Eye (tissue), 1 donor: ENCODE results near the gene NRP2.

Experiments used
- DNase-seq: peaks from one replicate; pipeline ENCODE4 v3.0.0-alpha.2; 2015

Gene NRP2

GRCh38 chr2:205660521-205661124, 21.7 kb upstream of the NRP2 start:
- peak; percentile 45 for DNase-seq

- no peak for DNase-seq
Measured at GRCh38 chr2:205661281-205661680, 21.0 kb upstream of the NRP2 start.

GRCh38 chr2:205662206-205662965, 19.9 kb upstream of the NRP2 start:
- no peak for DNase-seq

GRCh38 chr2:205665791-205666190, 16.5 kb upstream of the NRP2 start:
- no peak for DNase-seq

GRCh38 chr2:205670292-205670691, 12.0 kb upstream of the NRP2 start:
- no peak for DNase-seq

GRCh38 chr2:205673312-205673711, 9.0 kb upstream of the NRP2 start:
- no peak for DNase-seq

GRCh38 chr2:205675861-205676516, 6.3 kb upstream of the NRP2 start:
- peak; percentile 90 for DNase-seq

GRCh38 chr2:205678541-205679142, 3.7 kb upstream of the NRP2 start:
- DNase-seq, result no peak

- DNase-seq, result no peak
Measured at GRCh38 chr2:205679410-205680009, 2.8 kb upstream of the NRP2 start.

- DNase-seq, result peak; percentile 93
Measured at GRCh38 chr2:205680067-205680466, 2.2 kb upstream of the NRP2 start.

GRCh38 chr2:205680903-205681302, 1.4 kb upstream of the NRP2 start:
- no peak for DNase-seq

GRCh38 chr2:205681401-205682238, 681 bp upstream of the NRP2 start:
- peak; percentile 69 for DNase-seq

GRCh38 chr2:205682971-205683501, 735 bp downstream of the NRP2 start:
- peak; percentile 74 for DNase-seq

- DNase-seq, result peak; percentile 44
Measured at GRCh38 chr2:205683502-205684367, 1.4 kb downstream of the NRP2 start.

GRCh38 chr2:205684871-205685313, 2.6 kb downstream of the NRP2 start:
- DNase-seq, result peak; percentile 81

- no peak for DNase-seq
Measured at GRCh38 chr2:205685314-205686055, 3.2 kb downstream of the NRP2 start.

- DNase-seq, result peak; percentile 87
Measured at GRCh38 chr2:205686056-205686782, 3.9 kb downstream of the NRP2 start.

GRCh38 chr2:205686783-205687640, 4.7 kb downstream of the NRP2 start:
- peak; percentile 74 for DNase-seq

- DNase-seq, result no peak
Measured at GRCh38 chr2:205687641-205687956, 5.3 kb downstream of the NRP2 start.
